GM11168 (cell line): ENCODE measurements around the gene DHRS4L2.
"Not testable (repeated sequence)": the region's sequence is repeated elsewhere in the genome, so short reads cannot be mapped to it uniquely, and the experiment has no call there.

Experiments
- in situ Hi-C: fragments of 300-500 bp; cut with MboI; formaldehyde crosslinking; loops from one replicate; pipeline ENCODE4 v1.12.0; 2022; ENCODE audit warnings: low sequenced_read_pairs; ENCODE audit not compliant: unreplicated experiment

DHRS4L2 gene

DNA sequence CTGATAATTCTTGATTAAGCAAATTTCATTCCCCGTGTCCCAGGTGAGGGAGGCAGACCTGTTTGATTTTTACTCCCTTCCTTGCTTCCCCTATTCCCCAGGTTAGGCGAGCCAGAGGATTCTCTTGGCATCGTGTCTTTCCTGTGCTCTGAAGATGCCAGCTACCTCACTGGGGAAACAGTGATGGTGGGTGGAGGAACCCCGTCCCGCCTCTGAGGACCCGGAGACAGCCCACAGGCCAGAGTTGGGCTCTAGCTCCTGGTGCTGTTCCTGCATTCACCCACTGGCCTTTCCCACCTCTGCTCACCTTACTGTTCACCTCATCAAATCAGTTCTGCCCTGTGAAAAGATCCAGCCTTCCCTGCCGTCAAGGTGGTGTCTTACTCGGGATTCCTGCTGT is 62.0 kb downstream of the DHRS4L2 start:
- in situ Hi-C loops: not testable (repeated sequence)

DNA sequence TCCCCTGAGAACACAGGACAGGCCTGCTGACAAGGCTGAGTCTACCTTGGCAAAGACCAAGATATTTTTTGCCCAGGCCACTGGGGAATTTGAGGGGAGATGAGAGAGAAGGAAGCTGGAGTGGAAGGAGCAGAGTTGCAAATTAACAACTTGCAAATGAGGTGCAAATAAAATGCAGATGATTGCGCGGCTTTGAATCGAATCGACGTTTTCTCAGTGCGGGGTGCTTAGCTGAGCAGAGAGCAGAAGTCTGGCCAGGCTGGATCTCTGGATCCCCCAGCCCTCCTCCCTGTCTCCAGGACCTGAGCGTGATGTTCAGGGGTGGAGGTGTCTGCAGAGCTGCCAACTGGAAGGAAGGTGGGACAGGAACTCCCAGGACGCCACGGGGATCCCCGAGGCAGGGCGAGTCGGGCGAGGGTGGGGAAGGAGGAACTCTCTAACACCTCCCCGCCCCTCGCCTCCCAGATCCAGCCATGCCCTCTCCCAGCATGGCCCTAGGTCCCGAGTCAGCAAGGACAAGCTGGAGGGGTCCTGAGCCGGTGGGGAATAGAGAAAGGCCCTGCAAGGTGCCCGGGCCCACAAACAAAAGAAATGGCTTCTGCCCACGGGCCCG is 62.6 kb downstream of the DHRS4L2 start:
- in situ Hi-C loops: no loop called here

DNA sequence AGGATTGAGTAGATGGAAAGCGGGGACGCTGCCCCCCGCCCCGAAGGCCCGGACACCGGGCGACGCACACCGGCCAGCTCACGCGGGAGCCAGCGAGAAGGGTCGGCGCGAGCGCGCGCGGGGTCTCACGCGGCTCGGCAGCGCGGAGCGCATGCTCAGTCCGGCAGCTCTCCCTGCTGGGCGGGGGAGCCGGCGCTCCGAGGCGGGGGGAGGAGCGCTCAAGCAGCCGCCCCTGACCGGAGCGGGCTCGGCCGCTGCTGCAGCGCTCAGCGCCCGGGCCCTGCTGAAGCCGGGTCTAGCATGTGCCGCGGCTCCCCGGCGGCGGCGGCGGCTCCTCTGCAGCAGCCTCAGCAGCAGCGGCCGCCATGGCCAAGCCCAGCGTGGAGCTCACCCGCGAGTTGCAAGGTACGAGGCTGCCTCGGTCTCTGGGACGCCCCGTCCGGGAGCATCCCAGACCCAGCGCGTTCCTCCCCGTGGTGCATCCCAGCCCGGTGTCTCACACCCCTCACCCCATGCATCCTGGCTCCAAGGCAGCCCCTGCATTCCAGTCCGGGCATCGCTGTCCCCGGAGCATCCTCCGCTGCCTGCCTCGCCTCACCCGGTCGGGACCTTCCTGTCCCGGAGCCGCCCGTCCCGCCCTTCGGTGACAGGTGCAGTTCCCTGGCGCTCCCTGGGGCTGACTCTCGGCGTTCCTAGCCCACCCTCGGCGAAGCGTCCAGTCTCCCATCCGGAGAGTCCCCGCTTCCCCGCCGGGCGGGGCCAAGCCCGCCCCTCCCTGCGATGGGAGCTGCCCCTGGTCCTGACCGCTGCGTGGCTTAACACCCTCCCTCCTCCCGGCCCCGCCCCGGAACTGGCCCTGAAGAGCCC is 63.3 kb downstream of the DHRS4L2 start, which contains the start of gene CARMIL3:
CARMIL3 (plus strand) TSS at position 221 of the 867 bp plus-strand sequence; CDS start at position 366, 145 bp downstream.
- in situ Hi-C loops: no loop called here

DNA sequence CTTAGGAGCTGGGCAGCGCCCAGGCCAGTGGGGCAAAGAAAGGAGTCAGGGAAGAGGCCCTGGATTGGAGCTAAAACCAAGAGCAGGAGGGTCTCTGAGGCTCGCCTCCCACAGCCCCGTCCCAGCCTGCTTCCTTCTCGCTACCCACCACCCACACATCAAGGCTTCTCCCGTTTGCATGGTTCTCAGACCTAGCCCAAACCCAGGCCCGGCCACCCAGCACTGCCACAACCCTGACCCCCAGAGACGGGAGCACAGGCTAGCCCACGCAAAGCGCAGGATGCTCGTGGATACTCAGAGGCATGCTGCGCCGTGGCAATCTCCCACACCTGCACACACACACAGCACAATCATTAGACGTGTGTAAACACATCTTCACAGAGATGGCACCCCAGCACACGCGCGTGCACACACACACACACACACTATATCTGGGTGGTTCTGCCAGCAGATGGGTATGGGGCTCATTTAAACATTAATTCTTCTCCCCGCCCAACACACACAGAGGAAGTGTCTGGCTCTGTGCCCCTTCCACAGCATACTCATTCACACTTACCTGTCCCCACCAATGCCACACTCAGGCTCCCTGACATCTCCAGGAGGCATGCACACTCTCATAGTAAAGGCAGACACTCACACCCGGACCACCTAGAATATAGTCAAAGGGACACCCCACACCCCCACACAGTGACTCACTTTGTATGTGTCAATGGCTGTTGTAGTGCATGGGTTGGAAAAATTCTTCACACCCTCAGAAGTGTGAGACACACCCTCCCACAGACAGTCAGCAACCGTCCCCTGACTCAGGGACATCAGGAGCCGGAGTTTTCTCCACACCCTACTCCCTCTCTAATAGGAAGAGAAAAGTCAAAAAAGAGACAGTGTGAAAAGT is 64.2 kb downstream of the DHRS4L2 start:
- in situ Hi-C loops: no loop called here

DNA sequence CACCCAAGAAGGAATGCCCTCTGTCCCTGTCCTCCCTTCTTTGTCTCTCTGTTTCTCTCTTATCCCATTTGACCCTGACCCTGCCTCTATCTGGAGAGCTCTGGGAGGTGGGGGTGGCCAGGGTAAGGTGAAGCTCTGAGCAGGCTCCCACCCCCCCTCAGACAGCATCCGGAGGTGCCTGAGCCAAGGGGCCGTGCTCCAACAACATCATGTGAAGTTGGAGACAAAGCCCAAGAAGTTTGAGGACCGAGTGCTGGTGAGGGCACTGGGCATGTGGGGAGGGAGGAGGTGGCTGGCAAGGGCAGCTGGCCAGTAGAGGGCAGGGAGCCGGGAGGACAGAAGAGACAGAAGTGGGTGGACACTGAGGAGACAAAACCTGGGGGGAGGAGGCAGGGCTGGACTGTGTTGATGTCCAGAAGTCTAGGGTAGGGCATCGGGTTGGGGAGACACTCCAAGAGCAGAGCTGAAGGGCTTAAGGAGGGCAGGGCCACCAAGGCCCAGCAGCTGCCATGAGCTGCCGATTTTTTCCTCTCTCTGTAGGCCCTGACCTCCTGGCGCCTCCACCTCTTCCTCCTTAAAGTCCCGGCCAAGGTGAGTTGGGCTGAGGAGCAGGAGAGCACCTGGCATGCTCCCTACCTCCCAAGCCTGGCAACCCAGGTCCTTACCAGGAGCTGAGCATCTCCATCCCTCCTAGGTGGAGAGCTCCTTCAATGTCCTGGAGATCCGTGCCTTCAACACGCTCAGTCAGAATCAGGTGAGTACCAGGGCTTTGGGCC is 65.0 kb downstream of the DHRS4L2 start:
- in situ Hi-C loops: no loop called here

DNA sequence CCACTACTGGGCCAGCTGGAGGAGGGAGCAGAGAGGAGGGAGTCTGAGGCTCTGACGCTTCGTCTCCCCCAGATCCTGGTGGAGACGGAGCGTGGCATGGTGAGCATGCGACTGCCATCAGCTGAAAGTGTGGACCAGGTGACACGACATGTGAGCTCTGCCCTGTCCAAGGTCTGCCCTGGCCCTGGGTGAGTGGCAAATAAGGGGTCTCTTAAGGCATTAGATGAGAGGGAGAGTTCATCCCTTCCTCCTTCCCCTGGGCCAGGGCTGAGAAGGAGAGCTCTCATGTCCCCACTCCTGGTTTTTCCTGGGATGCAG is 65.6 kb downstream of the DHRS4L2 start:
- in situ Hi-C loops: no loop called here

DNA sequence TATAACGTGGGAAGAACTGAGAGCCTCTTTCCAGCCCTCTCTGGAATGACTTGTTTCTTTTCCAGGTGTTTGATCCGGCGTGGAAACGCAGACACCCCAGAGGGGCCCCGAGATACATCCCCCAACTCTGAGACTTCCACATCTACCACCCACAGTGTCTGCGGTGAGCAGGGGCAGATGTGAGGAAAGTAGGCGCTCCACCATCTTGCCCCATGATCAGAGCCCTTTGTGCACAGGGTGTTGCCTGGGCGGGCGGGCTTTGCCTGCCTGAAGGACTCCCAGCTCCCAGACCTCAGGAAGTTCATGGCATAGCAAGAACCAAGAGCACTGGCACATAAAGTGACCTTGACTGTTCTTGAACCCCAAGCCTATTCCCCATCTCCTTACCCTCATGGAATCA is 65.9 kb downstream of the DHRS4L2 start:
- in situ Hi-C loops: loop anchor here (5.0 kb wide), 1 partner anchor 38 kb away; the partner anchor contains the start of gene PCK2
